Measurements from ENCODE around the gene BLCAP.
"Not testable (repeated sequence)": the region's sequence is repeated elsewhere in the genome, so short reads cannot be mapped to it uniquely, and the experiment has no call there.

BLCAP gene

DNA sequence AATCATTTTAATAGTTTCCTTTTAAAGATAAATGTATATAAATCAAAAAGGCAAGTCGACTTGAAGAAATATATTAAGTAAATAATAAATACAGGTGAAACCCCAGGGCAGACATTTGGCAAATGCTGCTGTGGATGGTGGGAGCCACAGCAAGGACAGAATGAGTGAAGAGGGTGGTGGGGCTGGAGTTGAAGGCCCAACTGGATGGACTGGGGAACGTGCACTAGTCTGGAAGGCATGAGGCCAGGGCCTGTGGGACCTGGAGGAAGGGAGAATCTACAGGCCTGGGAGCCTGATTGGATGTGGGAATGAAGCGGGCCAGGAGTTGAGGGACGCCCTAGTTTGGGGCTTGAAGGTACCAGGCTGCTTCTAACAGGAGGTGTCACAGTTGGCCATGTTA is 30.6 kb upstream of the BLCAP start:
- in situ Hi-C loops (cut with MboI; ENCODE audit: low sequenced_read_pairs, unreplicated experiment) = no loop called here
- no peak for DNase-seq (ENCODE audit: low spot score)
- TF ChIP-seq, protein P1, sequence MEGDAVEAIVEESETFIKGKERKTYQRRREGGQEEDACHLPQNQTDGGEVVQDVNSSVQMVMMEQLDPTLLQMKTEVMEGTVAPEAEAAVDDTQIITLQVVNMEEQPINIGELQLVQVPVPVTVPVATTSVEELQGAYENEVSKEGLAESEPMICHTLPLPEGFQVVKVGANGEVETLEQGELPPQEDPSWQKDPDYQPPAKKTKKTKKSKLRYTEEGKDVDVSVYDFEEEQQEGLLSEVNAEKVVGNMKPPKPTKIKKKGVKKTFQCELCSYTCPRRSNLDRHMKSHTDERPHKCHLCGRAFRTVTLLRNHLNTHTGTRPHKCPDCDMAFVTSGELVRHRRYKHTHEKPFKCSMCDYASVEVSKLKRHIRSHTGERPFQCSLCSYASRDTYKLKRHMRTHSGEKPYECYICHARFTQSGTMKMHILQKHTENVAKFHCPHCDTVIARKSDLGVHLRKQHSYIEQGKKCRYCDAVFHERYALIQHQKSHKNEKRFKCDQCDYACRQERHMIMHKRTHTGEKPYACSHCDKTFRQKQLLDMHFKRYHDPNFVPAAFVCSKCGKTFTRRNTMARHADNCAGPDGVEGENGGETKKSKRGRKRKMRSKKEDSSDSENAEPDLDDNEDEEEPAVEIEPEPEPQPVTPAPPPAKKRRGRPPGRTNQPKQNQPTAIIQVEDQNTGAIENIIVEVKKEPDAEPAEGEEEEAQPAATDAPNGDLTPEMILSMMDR (IDR thresholded peaks at IDR 0.05; ENCODE audit: borderline replicate concordance, control extremely low read depth, extremely low read depth, insufficient read depth, missing control alignments) = no peak

DNA sequence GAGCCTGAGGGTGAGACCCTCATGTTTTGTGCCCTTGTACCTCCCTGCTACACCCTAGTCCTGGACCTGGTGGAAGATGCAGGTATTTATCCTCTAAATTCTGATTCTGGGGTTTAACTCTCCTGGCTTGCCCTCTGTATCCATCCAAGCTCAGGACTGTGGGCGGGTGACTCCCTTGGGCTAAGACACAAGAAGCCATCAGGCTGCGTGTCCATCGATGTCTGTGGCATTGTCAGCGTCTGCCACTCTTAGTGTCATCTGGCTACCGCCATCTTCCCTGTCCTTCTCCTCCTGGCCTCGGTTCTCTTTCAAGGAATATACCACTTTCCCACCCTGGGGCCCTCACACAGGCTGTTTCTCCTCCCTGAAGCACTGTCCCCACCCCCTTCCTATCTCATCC is 28.9 kb upstream of the BLCAP start:
- TF ChIP-seq, protein P1 (IDR thresholded peaks at IDR 0.05; ENCODE audit: borderline replicate concordance, control extremely low read depth, extremely low read depth, insufficient read depth, missing control alignments) = no peak
- DNase-seq (ENCODE audit: low spot score) = no peak
- in situ Hi-C loops (cut with MboI; ENCODE audit: low sequenced_read_pairs, unreplicated experiment) = no loop called here

DNA sequence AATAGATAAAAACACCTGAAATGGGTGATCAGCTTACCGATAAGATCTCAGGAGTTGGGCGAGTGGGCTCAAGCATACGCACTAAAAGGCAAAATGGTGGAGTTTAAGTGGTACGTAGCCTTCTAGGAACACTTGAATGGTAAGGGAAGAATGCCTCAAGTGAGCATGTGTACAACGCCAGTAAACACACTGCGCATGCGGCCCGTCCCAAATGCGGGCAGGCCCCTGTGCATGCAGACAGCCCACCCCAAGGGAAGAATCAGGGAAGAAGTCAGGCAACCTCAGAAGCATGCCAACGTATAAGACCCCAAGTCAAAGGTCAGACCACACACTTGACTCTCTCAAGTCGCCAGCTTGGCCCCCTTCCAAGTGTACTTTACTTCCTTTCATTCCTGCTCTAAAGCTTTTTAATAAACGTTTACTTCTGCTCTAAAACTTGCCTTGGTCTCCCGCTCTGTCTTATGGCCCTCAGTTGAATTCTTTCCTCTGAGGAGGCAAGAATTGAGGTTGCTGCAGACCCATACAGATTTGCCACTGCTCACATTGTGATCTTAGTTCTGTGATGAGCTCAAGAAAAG is 27.1 kb upstream of the BLCAP start:
- DNase-seq (ENCODE audit: low spot score); in situ Hi-C loops (cut with MboI; ENCODE audit: low sequenced_read_pairs, unreplicated experiment): not testable (repeated sequence)

DNA sequence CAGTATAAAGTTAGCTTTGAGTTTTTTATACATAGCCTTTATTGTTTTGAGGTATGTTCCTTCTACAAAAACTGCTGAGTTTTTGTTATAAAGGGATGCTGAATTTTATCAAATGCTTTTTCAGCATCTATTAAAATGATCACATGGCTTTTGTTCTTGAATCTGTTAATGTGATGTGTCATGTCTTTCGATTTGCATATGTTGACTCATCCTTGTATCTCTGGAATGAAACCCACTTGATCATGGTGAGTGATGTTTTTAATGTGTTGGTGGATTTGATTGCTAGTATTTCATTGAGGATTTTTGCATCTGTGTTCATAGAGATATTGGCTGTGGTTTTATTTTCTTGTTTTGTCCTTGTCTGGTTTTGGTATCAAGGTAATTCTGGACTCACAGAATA is 24.7 kb upstream of the BLCAP start:
- in situ Hi-C loops (cut with MboI; ENCODE audit: low sequenced_read_pairs, unreplicated experiment) = no loop called here
- TF ChIP-seq, protein P1 (IDR thresholded peaks at IDR 0.05; ENCODE audit: borderline replicate concordance, control extremely low read depth, extremely low read depth, insufficient read depth, missing control alignments) = no peak
- DNase-seq (ENCODE audit: low spot score) = no peak

DNA sequence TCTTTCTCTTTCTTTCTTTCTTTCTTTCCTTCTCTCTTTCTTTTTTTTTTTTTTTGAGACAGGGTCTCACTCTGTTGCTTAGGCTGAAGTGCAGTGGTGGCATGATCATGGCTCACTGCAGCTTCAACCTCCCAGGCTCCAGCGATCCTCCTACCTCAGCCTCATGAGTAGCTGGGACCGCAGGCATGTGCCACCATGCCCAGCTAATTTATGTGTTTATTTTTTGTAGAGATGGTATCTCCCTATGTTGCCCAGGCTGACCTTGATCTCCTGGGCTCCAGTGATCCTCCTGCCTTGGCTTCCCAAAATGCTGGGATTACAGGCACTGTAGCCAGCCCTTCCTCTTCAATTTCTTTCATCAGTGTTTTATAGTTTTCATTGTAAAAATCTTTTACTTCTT is 24.0 kb upstream of the BLCAP start:
- in situ Hi-C loops (cut with MboI; ENCODE audit: low sequenced_read_pairs, unreplicated experiment); DNase-seq (ENCODE audit: low spot score): not testable (repeated sequence)

DNA sequence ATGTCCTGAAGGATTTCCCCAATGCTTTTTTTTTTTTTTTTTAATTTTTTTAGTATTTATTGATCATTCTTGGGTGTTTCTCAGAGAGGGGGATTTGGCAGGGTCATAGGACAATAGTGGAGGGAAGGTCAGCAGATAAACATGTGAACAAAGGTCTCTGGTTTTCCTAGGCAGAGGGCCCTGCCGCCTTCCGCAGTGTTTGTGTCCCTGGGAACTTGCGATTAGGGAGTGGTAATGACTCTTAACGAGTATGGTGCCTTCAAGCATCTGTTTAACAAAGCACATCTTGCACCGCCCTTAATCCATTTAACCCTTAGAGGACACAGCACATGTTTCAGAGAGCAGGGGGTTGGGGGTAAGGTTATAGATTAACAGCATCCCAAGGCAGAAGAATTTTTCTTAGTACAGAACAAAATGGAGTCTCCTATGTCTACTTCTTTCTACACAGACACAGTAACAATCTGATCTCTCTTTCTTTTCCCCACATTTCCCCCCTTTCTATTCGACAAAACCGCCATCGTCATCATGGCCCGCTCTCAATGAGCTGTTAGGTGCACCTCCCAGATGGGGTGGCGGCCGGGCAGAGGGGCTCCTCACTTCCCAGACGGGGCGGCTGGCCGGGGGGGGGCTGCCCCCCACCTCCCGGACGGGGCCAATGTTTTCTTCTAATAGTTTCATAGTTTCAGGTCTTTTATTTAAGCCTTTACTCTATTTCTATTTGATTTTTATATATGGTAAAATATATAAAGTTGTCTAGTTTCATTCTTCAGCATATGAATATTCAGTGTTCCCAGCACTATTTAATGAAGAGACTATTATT is 22.6 kb upstream of the BLCAP start:
- in situ Hi-C loops (cut with MboI; ENCODE audit: low sequenced_read_pairs, unreplicated experiment); DNase-seq (ENCODE audit: low spot score): not testable (repeated sequence)

DNA sequence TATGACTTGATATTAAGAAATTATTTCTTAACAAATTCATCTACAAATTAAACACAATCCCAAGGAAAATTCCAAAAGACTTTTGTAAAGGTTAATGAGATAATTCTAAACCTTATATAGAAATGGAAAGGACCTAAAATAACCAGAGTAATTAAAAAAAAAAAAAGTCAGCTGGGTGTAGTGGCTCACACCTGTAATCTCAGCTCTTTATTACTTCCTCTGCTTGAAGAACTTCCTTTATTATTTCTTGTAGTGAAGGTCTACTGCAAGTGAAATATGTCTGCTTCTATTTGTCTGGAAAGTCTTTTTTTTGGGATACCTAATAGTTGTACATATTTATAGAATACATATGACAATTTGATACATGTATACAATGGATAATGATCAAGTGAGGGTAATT is 20.2 kb upstream of the BLCAP start:
- TF ChIP-seq, protein P1 (IDR thresholded peaks at IDR 0.05; ENCODE audit: borderline replicate concordance, control extremely low read depth, extremely low read depth, insufficient read depth, missing control alignments) = no peak
- in situ Hi-C loops (cut with MboI; ENCODE audit: low sequenced_read_pairs, unreplicated experiment) = no loop called here
- DNase-seq (ENCODE audit: low spot score) = no peak

DNA sequence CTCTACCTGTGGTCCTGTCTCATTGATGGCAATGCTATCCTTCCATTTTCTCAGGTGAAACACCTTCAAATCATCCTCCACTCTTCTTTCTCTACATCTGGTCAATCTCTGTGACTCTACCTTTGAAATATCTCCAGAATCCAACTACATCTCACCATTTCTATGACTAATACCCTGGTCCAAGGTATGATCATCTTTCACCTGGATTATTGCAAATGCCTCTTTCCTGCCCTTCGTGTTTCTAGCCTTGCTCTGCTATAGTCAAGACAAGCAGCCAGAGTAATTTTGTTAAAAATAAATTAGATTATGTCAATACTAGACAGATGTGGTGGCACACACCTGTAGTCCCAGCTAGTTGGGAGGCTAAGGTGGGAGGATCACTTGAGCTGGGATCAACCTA is 17.8 kb upstream of the BLCAP start:
- DNase-seq (ENCODE audit: low spot score) = no peak
- in situ Hi-C loops (cut with MboI; ENCODE audit: low sequenced_read_pairs, unreplicated experiment) = no loop called here
- TF ChIP-seq, protein P1 (IDR thresholded peaks at IDR 0.05; ENCODE audit: borderline replicate concordance, control extremely low read depth, extremely low read depth, insufficient read depth, missing control alignments) = no peak
